Measurements from ENCODE around the gene OPHN1.
A peak's percentile ranks its signal among the peaks of the same experiment; 100 is the strongest.

The OPHN1 gene

GRCh38 chrX:68041110-68041509, 392.2 kb downstream of the OPHN1 start:
- no peak for DNase-seq (ENCODE audit: low read depth in 2 of 2)
- H3K4me3 ChIP-seq (replicated peaks in 1 of 2; ENCODE audit: low read depth in 2 of 2, low read length in 2 of 2): no peak overlapping the region
- TF ChIP-seq, protein P1, sequence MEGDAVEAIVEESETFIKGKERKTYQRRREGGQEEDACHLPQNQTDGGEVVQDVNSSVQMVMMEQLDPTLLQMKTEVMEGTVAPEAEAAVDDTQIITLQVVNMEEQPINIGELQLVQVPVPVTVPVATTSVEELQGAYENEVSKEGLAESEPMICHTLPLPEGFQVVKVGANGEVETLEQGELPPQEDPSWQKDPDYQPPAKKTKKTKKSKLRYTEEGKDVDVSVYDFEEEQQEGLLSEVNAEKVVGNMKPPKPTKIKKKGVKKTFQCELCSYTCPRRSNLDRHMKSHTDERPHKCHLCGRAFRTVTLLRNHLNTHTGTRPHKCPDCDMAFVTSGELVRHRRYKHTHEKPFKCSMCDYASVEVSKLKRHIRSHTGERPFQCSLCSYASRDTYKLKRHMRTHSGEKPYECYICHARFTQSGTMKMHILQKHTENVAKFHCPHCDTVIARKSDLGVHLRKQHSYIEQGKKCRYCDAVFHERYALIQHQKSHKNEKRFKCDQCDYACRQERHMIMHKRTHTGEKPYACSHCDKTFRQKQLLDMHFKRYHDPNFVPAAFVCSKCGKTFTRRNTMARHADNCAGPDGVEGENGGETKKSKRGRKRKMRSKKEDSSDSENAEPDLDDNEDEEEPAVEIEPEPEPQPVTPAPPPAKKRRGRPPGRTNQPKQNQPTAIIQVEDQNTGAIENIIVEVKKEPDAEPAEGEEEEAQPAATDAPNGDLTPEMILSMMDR (IDR thresholded peaks at IDR 0.05; ENCODE audit: low read depth, low read length): no peak

- H3K4me3 ChIP-seq (replicated peaks in 1 of 2; ENCODE audit: low read depth in 2 of 2, low read length in 2 of 2): no peak overlapping the region
- peak; percentile 28 to 54 for DNase-seq (ENCODE audit: low read depth in 2 of 2)
- TF ChIP-seq, protein P1 (IDR thresholded peaks at IDR 0.05; ENCODE audit: low read depth, low read length): peak; percentile 55
Observed at GRCh38 chrX:68018248-68019203, 414.8 kb downstream of the OPHN1 start.

GRCh38 chrX:67998540-67998939, 434.8 kb downstream of the OPHN1 start:
- no peak overlapping the region for H3K4me3 ChIP-seq (replicated peaks in 1 of 2; ENCODE audit: low read depth in 2 of 2, low read length in 2 of 2)
- TF ChIP-seq, protein P1 (IDR thresholded peaks at IDR 0.05; ENCODE audit: low read depth, low read length): no peak
- DNase-seq (ENCODE audit: low read depth in 2 of 2): no peak
